HepG2 (cell line): ENCODE data around the gene CPE. TPM values are rescaled to one million over a fixed set of nuclear protein-coding genes. Genes with fewer than 3 reads are reported as not detected.
A peak's percentile ranks its signal among the peaks of the same experiment; 100 is the strongest.

Experiments
- ATAD3A ChIP-seq: sonication (generic); formaldehyde crosslinking; IDR thresholded peaks from 2 replicates; pipeline ENCODE4 v1.4.0; 2020; ENCODE audit warnings: missing genetic modification reagents
- EEA1 ChIP-seq: sonication (generic); formaldehyde crosslinking; IDR thresholded peaks from 2 replicates; pipeline ENCODE4 v1.5.1; 2020; ENCODE audit warnings: mild to moderate bottlenecking, missing genetic modification reagents, borderline replicate concordance
- GABPB1 ChIP-seq: IDR thresholded peaks from 2 replicates; pipeline ENCODE4 v1.6.1; 2016; ENCODE audit warnings: mild to moderate bottlenecking, missing genetic modification reagents, moderate library complexity, missing compliant biosample characterization
- HCFC1 ChIP-seq: fragments of 150-350 bp; IDR thresholded peaks from 2 replicates; pipeline ENCODE4 v1.6.1; 2014; ENCODE audit warnings: low read depth, low read length
- HDAC1 ChIP-seq: sonication (generic); formaldehyde crosslinking; IDR thresholded peaks from 2 replicates; pipeline ENCODE4 v1.5.1; 2020; ENCODE audit warnings: mild to moderate bottlenecking, missing genetic modification reagents
- HMG20A ChIP-seq: IDR thresholded peaks from 2 replicates; pipeline ENCODE4 v1.6.1; 2016; ENCODE audit warnings: borderline replicate concordance
- MXD4 ChIP-seq: IDR thresholded peaks from 2 replicates; pipeline ENCODE4 v1.6.1; 2016; ENCODE audit warnings: mild to moderate bottlenecking, missing biosample characterization, missing genetic modification reagents
- POLR2G ChIP-seq: fragments of 200-400 bp; formaldehyde crosslinking; IDR thresholded peaks from 2 replicates; pipeline ENCODE4 v1.6.1; 2018; ENCODE audit warnings: mild to moderate bottlenecking, low read depth, low read length, moderate library complexity
- PREB ChIP-seq: sonication (generic); formaldehyde crosslinking; IDR thresholded peaks from 2 replicates; pipeline ENCODE4 v1.4.0; 2020; ENCODE audit warnings: missing genetic modification reagents
- SMAD3 ChIP-seq: sonication (generic); formaldehyde crosslinking; IDR thresholded peaks from 2 replicates; pipeline ENCODE4 v1.4.0; 2020; ENCODE audit warnings: missing genetic modification reagents
- SP5 ChIP-seq: IDR thresholded peaks from 2 replicates; pipeline ENCODE4 v1.6.1; 2016; ENCODE audit warnings: low read depth, borderline replicate concordance
- THAP11 ChIP-seq: IDR thresholded peaks from 2 replicates; pipeline ENCODE4 v1.6.1; 2016; ENCODE audit warnings: missing biosample characterization, missing genetic modification reagents
- THAP7 ChIP-seq: sonication (generic); formaldehyde crosslinking; IDR thresholded peaks from 2 replicates; pipeline ENCODE4 v1.8.1; 2023; ENCODE audit warnings: mild to moderate bottlenecking, missing genetic modification reagents
- ZBTB21 ChIP-seq: sonication (generic); formaldehyde crosslinking; IDR thresholded peaks from 2 replicates; pipeline ENCODE4 v1.4.0; 2020; ENCODE audit warnings: missing genetic modification reagents
- ZFP1 ChIP-seq: IDR thresholded peaks from 2 replicates; pipeline ENCODE4 v1.6.1; 2016
- ZFP36L2 ChIP-seq: sonication (generic); formaldehyde crosslinking; IDR thresholded peaks from 2 replicates; pipeline ENCODE4 v1.4.0; 2020; ENCODE audit warnings: missing genetic modification reagents
- ZNF205 ChIP-seq: IDR thresholded peaks from 2 replicates; pipeline ENCODE4 v1.6.1; 2018; ENCODE audit warnings: missing biosample characterization, missing genetic modification reagents
- ZNF331 ChIP-seq: sonication (generic); formaldehyde crosslinking; IDR thresholded peaks from 2 replicates; pipeline ENCODE4 v1.4.0; 2020; ENCODE audit warnings: missing genetic modification reagents
- ZNF382 ChIP-seq: sonication (generic); formaldehyde crosslinking; IDR thresholded peaks from 2 replicates; pipeline ENCODE4 v1.5.0; 2020; ENCODE audit warnings: missing genetic modification reagents, mild to moderate bottlenecking, borderline replicate concordance
- ZNF414 ChIP-seq: sonication (generic); formaldehyde crosslinking; IDR thresholded peaks from 2 replicates; pipeline ENCODE4 v1.5.0; 2020; ENCODE audit warnings: missing genetic modification reagents
- ZNF430 ChIP-seq: sonication (generic); formaldehyde crosslinking; IDR thresholded peaks from 2 replicates; pipeline ENCODE4 v1.9.0; 2021; ENCODE audit warnings: mild to moderate bottlenecking, missing genetic modification reagents
- ZNF468 ChIP-seq: sonication (generic); formaldehyde crosslinking; IDR thresholded peaks from 2 replicates; pipeline ENCODE4 v1.8.0; 2022; ENCODE audit warnings: mild to moderate bottlenecking, moderate library complexity, missing genetic modification reagents
- ZNF484 ChIP-seq: sonication (generic); formaldehyde crosslinking; IDR thresholded peaks from 2 replicates; pipeline ENCODE4 v1.5.1; 2020; ENCODE audit warnings: mild to moderate bottlenecking, low read depth, missing genetic modification reagents, borderline replicate concordance
- ZNF543 ChIP-seq: sonication (generic); formaldehyde crosslinking; IDR thresholded peaks from 2 replicates; pipeline ENCODE4 v1.4.0; 2020; ENCODE audit warnings: mild to moderate bottlenecking, missing genetic modification reagents
- ZNF83 ChIP-seq: sonication (generic); formaldehyde crosslinking; IDR thresholded peaks from 2 replicates; pipeline ENCODE4 v1.4.0; 2020; ENCODE audit warnings: missing genetic modification reagents, mild to moderate bottlenecking, borderline replicate concordance
- polyA plus RNA-seq, 8 experiments: library from polyadenylated mRNA; depleted of rRNA in 3 of 8; stranded (reverse) in 7 of 8; unstranded in 1 of 8; fragments of >200 nt; fragmentation: Illumina TruSeq in 4 of 8; extraction: Trizol in 4 of 8; gene quantifications; 2 replicates each; pipeline versions ENCODE4 v1.2.1 to v1.2.3, GENCODE V29; 2011 to 2016; ENCODE audit warnings: low read depth in 4 of 8, missing spikeins in 1 of 8, mixed read lengths in 1 of 8; ENCODE audit not compliant: insufficient read depth in 1 of 8
- total RNA-seq, 5 experiments: library from RNA; depleted of rRNA; stranded (reverse); fragments of >200 nt; fragmentation: Illumina TruSeq; extraction: Trizol; gene quantifications; 2 replicates each; pipeline ENCODE4 v1.2.3, GENCODE V29; 2016; ENCODE audit warnings: low read depth in 1 of 5
- TF ChIP-seq, protein P1 (sequence below): sonication (generic); formaldehyde crosslinking; IDR thresholded peaks from 2 replicates; pipeline ENCODE4 v1.5.0; 2020; ENCODE audit warnings: missing genetic modification reagents
- TF ChIP-seq, protein P2 (sequence below): IDR thresholded peaks from 2 replicates; pipeline ENCODE4 v1.6.1; 2012; ENCODE audit warnings: low read depth, low read length, improper control_type of control experiment
- TF ChIP-seq, protein P3 (sequence below): sonication (generic); formaldehyde crosslinking; IDR thresholded peaks from 2 replicates; pipeline ENCODE4 v1.9.0; 2021; ENCODE audit warnings: missing genetic modification reagents, mild to moderate bottlenecking, borderline replicate concordance

CPE gene
- total and polyA plus RNA-seq, 2 of the 13 experiments (the other 11 are each of a cell fraction or from before 2014, with no cell fraction given): 268 to 852 TPM

GRCh38 chr4:165369522-165369921 is 9.3 kb upstream of the CPE start (continued):
- no peak for TF ChIP-seq THAP7 (CRISPR knock-in tag)
- TF ChIP-seq, protein P1, sequence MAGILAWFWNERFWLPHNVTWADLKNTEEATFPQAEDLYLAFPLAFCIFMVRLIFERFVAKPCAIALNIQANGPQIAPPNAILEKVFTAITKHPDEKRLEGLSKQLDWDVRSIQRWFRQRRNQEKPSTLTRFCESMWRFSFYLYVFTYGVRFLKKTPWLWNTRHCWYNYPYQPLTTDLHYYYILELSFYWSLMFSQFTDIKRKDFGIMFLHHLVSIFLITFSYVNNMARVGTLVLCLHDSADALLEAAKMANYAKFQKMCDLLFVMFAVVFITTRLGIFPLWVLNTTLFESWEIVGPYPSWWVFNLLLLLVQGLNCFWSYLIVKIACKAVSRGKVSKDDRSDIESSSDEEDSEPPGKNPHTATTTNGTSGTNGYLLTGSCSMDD (CRISPR knock-in tag): no peak
- TF ChIP-seq SP5 (CRISPR knock-in tag): peak; percentile 30; the same call in 1 of the 2 replicates
- peak; percentile 84 for TF ChIP-seq HDAC1 (CRISPR knock-in tag)
- TF ChIP-seq HCFC1: no peak
- peak; percentile 92 for TF ChIP-seq ZFP1
- TF ChIP-seq ZNF430 (CRISPR knock-in tag): peak; percentile 86; the same call in 1 of the 2 replicates
- TF ChIP-seq ZNF331 (CRISPR knock-in tag): peak; percentile 92
- TF ChIP-seq PREB (CRISPR knock-in tag): no peak
- TF ChIP-seq SMAD3: no peak
- no peak for TF ChIP-seq ATAD3A (CRISPR knock-in tag)
- TF ChIP-seq POLR2G: no peak
- no peak for TF ChIP-seq MXD4 (CRISPR knock-in tag)
- TF ChIP-seq ZNF205 (CRISPR knock-in tag): no peak
- no peak for TF ChIP-seq EEA1 (CRISPR knock-in tag)
- TF ChIP-seq, protein P2, sequence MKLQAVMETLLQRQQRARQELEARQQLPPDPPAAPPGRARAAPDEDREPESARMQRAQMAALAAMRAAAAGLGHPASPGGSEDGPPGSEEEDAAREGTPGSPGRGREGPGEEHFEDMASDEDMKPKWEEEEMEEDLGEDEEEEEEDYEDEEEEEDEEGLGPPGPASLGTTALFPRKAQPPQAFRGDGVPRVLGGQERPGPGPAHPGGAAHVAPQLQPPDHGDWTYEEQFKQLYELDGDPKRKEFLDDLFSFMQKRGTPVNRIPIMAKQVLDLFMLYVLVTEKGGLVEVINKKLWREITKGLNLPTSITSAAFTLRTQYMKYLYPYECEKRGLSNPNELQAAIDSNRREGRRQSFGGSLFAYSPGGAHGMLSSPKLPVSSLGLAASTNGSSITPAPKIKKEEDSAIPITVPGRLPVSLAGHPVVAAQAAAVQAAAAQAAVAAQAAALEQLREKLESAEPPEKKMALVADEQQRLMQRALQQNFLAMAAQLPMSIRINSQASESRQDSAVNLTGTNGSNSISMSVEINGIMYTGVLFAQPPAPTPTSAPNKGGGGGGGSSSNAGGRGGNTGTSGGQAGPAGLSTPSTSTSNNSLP: peak; percentile 94
- TF ChIP-seq ZNF468 (CRISPR knock-in tag): no peak
- TF ChIP-seq ZNF382 (CRISPR knock-in tag): no peak
- TF ChIP-seq ZNF414 (CRISPR knock-in tag): 0 out of 2 replicates have a peak, but pooled peaks have one; percentile 36
- TF ChIP-seq ZBTB21: no peak
- peak; percentile 23; the same call in 1 of the 2 replicates for TF ChIP-seq GABPB1 (CRISPR knock-in tag)
- TF ChIP-seq ZNF543 (CRISPR knock-in tag): no peak
- no peak for TF ChIP-seq ZFP36L2
- no peak for TF ChIP-seq ZNF484 (CRISPR knock-in tag)
- no peak for TF ChIP-seq ZNF83 (CRISPR knock-in tag)
- TF ChIP-seq, protein P3, sequence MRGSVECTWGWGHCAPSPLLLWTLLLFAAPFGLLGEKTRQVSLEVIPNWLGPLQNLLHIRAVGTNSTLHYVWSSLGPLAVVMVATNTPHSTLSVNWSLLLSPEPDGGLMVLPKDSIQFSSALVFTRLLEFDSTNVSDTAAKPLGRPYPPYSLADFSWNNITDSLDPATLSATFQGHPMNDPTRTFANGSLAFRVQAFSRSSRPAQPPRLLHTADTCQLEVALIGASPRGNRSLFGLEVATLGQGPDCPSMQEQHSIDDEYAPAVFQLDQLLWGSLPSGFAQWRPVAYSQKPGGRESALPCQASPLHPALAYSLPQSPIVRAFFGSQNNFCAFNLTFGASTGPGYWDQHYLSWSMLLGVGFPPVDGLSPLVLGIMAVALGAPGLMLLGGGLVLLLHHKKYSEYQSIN: no peak
- peak; percentile 93 for TF ChIP-seq HMG20A (CRISPR knock-in tag)
- TF ChIP-seq THAP11: peak; percentile 72
